Activated CD4-positive, alpha-beta T cell treated with anti-CD3 and anti-CD28 coated beads for 36 hours (primary cell): Measurements from ENCODE around the gene LHX8. TPM values are rescaled to one million over a fixed set of nuclear protein-coding genes. Genes with fewer than 3 reads are reported as not detected.

Experiments used
- ATAC-seq: fragments of 200-7000 bp; cut with Tn5 transposase; one replicate; pipeline ENCODE4 v1.10.0; 2021; ENCODE audit warnings: mild to moderate bottlenecking, moderate library complexity
- CTCF ChIA-PET: fragments of 350-600 bp; sonication (Branson Sonifier 250); formaldehyde crosslinking; loops from one replicate; lab custom pipeline; 2021; ENCODE audit warnings: antibody characterized with exemption; lab: Charles Lee
- POLR2A ChIA-PET: fragments of 350-600 bp; sonication (Branson Sonifier 250); formaldehyde crosslinking; loops from one replicate; lab custom pipeline; 2021; ENCODE audit warnings: antibody characterized with exemption, inconsistent platforms; lab: Charles Lee
- DNase-seq: peaks from one replicate; pipeline ENCODE4 v3.0.0-alpha.2; 2020
- H3K27ac Mint-ChIP-seq: one replicate; pipeline ENCODE4 v1.8.0; 2021; ENCODE audit warnings: mixed read lengths
- H3K27me3 Mint-ChIP-seq: one replicate; pipeline ENCODE4 v1.8.0; 2021; ENCODE audit warnings: mixed read lengths
- H3K36me3 Mint-ChIP-seq: one replicate; pipeline ENCODE4 v1.8.0; 2021; ENCODE audit warnings: low read depth, mixed read lengths
- H3K4me1 Mint-ChIP-seq: one replicate; pipeline ENCODE4 v1.8.0; 2021; ENCODE audit warnings: mixed read lengths
- H3K4me3 Mint-ChIP-seq: one replicate; pipeline ENCODE4 v1.8.0; 2021; ENCODE audit warnings: mild to moderate bottlenecking, moderate library complexity, mixed read lengths
- H3K9me3 Mint-ChIP-seq: one replicate; pipeline ENCODE4 v1.8.0; 2021; ENCODE audit warnings: low read depth, mixed read lengths
- intact Hi-C, 2 experiments: fragments of 100-400 bp; cut with DNase I in 1 of 2; cut with micrococcal nuclease in 1 of 2; formaldehyde crosslinking; loops; one replicate each; pipeline versions ENCODE4 v1.14.2 to v1.15.1; 2022 to 2024; cut with DNase I, micrococcal nuclease
- total RNA-seq, 2 experiments: library from RNA; stranded (reverse); gene quantifications; one replicate each; pipeline ENCODE4 v1.2.3, GENCODE V29; 2021

LHX8 gene
- total RNA-seq, 2 experiments from 2014 or later, result not detected

DNA sequence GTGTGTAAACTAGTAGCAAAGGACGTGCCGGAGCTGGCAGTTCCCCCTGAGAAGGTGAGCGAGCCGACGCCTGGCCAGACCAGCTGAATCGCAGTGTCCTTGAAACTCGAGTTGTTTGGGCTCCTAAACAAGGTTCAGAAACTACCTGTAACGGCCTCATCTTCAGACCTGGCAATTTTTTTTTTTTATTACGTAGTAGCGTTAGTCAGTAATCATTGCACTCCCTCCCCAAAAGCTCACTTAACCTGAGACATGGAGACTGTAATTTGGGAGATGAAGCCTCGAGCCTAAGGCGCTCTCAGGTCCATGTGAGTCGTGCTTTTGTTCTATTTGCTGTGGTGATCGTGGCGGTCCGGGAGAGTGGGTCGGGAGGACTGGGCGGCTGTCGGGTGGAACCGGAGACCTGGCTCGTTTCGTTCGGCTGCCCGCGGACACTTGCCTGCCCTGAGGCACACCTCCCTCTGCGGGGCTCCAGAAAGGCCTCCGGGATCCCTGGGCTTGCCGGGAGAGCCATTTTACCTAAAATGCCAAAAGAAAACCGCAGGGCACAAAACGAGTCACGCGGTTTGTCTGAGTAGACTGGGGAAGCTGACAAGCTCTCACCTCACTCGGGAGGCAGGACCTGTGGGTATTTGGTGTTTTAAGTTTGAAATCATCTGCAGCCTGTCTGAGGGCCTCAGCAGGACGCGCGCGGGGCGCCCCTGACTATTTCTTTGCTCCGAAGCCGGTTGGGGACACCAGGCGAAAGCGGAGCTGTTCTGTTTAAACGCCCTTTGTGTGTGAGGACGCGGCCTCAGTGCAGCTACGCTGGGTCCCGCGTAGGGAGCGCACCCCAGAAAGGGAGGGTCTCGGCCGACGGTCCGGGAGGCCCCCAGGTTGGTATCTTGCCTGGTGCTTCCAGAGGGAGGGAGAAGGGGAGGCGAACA is 722 bp downstream of the LHX8 start:
- intact Hi-C loops, result loop anchor here in 1 of 2 experiments (10.0 kb wide), 1 partner anchor 480 kb away; the partner anchor contains the start of gene SLC44A5
- DNase-seq, result peak; percentile 34
- peaks cover 77% of the 10 kb centered on the region for H3K27me3 Mint-ChIP-seq
- ATAC-seq, result peak; percentile 53
- H3K27ac Mint-ChIP-seq, result no peak overlapping the region
- H3K4me3 Mint-ChIP-seq, result peak overlapping the region; percentile 42
- no peaks in the 10 kb centered on the region for H3K36me3 Mint-ChIP-seq
- ChIA-PET CTCF (interaction anchor here (1.0 to 1.4 kb wide), 2 partner anchors 8 to 98 kb away, joined by 3 read pairs; no protein-coding TSS in a partner anchor), POLR2A (no interaction called here)
- H3K4me1 Mint-ChIP-seq, result peaks cover 12% of the 10 kb centered on the region
- H3K9me3 Mint-ChIP-seq, result no peaks in the 10 kb centered on the region

DNA sequence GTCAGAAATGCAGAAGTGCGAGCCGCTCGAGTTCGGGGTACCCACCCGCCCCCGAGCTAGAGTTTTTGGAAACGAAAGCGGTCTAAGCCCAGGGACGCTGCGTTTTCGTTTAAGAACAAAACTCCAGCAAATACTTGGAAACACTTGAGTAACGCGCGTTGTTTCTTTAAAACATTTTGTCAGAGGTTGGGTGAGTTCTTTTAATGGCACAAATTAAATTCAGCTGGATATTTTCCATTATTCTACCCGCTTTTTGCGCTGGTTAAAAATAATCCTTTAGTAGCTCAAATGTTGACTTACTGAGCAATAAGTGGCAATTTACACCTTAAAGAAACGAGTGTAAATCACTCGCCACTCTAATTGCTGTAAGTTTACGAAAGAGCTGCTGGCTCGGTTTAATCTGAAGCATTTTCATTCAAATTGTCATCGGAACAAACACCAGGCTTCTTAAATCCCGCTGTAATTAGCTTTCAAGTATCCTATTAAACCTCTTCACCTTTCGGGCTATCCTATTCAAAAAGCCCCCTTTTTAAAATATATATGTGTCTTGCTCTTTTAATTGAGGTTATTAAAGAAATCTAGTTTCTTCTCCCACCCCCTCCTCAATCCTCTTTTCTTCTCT is 1.5 kb downstream of the LHX8 start:
- ChIA-PET POLR2A (no interaction called here), CTCF (interaction anchor here (1.4 kb wide), 1 partner anchor 97 kb away, joined by 3 read pairs; no protein-coding TSS in a partner anchor)
- Mint-ChIP-seq H3K27me3 (peaks cover 71% of the 10 kb centered on the region), H3K4me3 (peak overlapping the region; percentile 42), H3K27ac (no peak overlapping the region), H3K9me3 (no peaks in the 10 kb centered on the region), H3K36me3 (no peaks in the 10 kb centered on the region), H3K4me1 (peaks cover 12% of the 10 kb centered on the region)
- intact Hi-C loops, result loop anchor here in 1 of 2 experiments (10.0 kb wide), 1 partner anchor 479 kb away; the partner anchor contains the start of gene SLC44A5
- no peak for DNase-seq
- ATAC-seq, result no peak

DNA sequence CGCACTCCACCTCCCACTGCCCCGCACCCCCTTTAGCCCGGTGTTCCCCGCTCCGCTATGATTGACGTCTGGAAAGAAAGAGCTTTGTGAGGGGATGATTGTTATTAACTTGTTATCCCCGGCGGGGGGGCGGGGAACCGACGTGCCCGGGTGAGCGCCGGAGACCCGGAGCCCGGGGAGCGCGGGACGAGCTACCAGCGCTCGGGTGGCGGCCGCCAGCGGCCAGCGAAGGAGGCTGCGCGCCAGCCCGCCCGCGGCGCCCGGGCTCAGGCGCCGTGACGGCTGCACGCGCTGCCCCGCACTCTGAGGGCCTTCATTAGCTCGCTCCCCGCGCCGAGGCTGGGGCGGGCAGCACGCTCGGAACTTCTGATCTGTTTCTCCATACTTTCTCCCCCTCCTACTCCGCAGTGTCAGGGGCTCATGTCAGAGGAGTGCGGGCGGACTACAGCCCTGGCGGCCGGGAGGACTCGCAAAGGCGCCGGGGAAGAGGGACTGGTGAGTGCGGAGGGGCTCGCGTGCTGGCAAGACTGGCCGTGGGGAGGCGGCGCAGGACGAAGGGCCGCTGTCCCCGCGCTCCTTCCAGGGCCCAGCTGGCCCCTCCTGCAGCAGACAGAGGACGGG is 2.1 kb downstream of the LHX8 start:
- H3K4me3 Mint-ChIP-seq, result no peak overlapping the region
- POLR2A ChIA-PET, result no interaction called here

DNA sequence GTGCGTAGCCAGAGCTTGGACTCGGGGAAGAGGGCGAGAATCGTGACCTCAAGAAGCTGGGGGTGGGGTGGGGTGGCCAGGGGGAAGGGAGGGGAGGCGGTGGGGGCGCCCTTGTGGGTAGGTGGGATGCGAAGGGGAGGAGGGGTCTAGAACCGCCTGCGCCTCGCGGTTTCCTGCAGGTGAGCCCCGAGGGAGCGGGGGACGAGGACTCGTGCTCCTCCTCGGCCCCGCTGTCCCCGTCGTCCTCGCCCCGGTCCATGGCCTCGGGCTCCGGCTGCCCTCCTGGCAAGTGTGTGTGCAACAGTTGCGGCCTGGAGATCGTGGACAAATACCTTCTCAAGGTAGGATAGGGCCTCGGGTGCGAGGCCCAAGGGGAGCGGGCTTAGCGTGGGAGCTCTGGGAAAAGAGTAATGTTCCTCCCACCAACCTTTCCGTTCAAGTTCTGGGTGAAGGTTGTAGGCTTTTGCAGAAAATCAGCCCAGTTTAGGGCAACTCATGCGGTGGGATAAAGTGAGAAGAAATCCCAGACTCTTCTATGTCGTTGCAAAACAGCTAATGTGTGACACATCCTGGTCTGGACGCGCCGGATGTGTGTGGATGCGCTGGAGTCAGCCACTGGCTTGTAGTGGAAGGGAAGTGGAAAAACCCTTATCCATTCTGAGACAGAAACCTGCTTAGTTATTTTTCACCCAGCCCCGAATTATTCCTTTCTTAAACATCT is 2.9 kb downstream of the LHX8 start:
- no peak for DNase-seq
- Mint-ChIP-seq H3K27me3 (peaks cover 57% of the 10 kb centered on the region), H3K27ac (no peak overlapping the region), H3K4me1 (peaks cover 12% of the 10 kb centered on the region), H3K9me3 (no peaks in the 10 kb centered on the region), H3K4me3 (no peak overlapping the region), H3K36me3 (no peaks in the 10 kb centered on the region)
- ATAC-seq, result no peak
- ChIA-PET POLR2A (no interaction called here), CTCF (no interaction called here)
- intact Hi-C loops, result loop anchor here in 1 of 2 experiments (10.0 kb wide), 1 partner anchor 478 kb away; the partner anchor contains the start of gene SLC44A5

More for the DNA sequence above, 2.1 kb downstream of the LHX8 start:
- intact Hi-C loops, result loop anchor here in 1 of 2 experiments (10.0 kb wide), 1 partner anchor 478 kb away; the partner anchor contains the start of gene SLC44A5
- Mint-ChIP-seq H3K36me3 (no peaks in the 10 kb centered on the region), H3K4me1 (peaks cover 12% of the 10 kb centered on the region), H3K27me3 (peaks cover 65% of the 10 kb centered on the region), H3K9me3 (no peaks in the 10 kb centered on the region), H3K27ac (no peak overlapping the region)
- ATAC-seq (no peak), DNase-seq (no peak)
- CTCF ChIA-PET, result interaction anchor here (1.4 kb wide), 1 partner anchor 97 kb away, joined by 3 read pairs; no protein-coding TSS in a partner anchor

DNA sequence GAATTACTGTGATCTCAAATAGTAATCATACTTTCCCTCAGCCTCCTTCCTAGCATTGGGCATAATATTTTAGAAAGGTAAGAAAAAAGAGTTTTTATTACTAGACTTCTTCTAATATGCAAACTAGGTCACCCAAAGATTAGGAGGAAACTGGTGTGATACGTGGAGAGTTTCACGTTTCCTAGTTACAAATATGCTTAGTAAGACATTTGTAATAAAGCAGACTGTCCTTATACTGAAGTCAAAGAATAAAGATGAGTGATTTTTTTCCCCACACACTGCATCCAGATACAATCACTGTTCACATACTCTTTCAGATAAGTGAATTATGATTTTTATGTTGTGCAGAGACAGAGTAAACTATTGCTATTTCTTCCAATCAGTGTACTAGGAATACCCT is 17.9 kb downstream of the LHX8 start:
- POLR2A ChIA-PET, result no interaction called here
- Mint-ChIP-seq H3K4me1 (no peaks in the 10 kb centered on the region), H3K36me3 (no peaks in the 10 kb centered on the region), H3K27me3 (no peaks in the 10 kb centered on the region), H3K9me3 (no peaks in the 10 kb centered on the region), H3K27ac (no peak overlapping the region), H3K4me3 (no peak overlapping the region)
- no peak for DNase-seq
- no peak for ATAC-seq
- CTCF ChIA-PET, result no interaction called here
- intact Hi-C loops, result no loop called here

DNA sequence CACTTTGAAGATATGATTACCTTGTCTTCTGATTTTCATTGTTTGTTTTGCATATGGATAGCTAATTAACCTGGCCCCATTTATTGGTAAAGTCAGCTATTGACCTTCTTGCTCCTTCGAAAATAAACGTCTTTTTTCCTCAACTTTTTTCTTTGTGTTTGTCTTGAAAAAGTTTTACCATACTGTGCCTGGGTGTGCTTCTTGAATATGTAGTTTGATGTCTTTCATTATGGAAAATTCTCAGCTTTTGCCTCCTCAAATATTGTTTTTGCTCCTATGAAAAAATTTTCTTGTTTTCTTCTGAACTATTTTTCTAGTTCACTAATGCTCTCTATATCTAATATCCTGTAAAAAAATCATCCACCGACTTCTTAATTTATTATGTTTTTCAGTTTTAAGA is 25.0 kb downstream of the LHX8 start:
- Mint-ChIP-seq H3K36me3 (no peaks in the 10 kb centered on the region), H3K4me1 (no peaks in the 10 kb centered on the region), H3K9me3 (no peaks in the 10 kb centered on the region), H3K27ac (no peak overlapping the region), H3K4me3 (no peak overlapping the region), H3K27me3 (peaks cover 3% of the 10 kb centered on the region)
- ATAC-seq (no peak), DNase-seq (no peak)
- intact Hi-C loops, result no loop called here
- CTCF ChIA-PET, result no interaction called here
- POLR2A ChIA-PET, result no interaction called here

DNA sequence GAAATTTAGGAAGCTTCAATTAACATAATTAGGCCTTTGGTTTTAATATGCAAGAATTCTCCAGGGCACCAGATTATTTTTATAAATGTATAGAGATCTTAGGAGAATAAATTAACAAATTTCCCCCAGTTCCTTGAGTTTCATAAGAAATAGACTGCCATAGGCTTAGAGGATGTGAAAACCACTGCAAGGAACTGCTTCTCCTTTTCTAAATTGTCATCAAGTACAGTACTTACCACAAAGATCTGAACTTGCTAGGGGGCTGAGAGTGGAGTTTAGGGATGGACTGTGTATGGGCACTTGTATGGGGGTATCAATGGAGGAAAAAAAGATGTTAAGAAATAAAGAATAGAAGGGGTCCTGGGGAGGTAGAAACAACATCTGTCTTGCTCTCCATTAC is 31.1 kb downstream of the LHX8 start:
- no peak for ATAC-seq
- intact Hi-C loops, result no loop called here
- ChIA-PET POLR2A (no interaction called here), CTCF (no interaction called here)
- Mint-ChIP-seq H3K9me3 (no peaks in the 10 kb centered on the region), H3K36me3 (no peaks in the 10 kb centered on the region), H3K27me3 (no peaks in the 10 kb centered on the region), H3K4me1 (no peaks in the 10 kb centered on the region), H3K4me3 (no peak overlapping the region), H3K27ac (no peak overlapping the region)
- DNase-seq, result no peak

DNA sequence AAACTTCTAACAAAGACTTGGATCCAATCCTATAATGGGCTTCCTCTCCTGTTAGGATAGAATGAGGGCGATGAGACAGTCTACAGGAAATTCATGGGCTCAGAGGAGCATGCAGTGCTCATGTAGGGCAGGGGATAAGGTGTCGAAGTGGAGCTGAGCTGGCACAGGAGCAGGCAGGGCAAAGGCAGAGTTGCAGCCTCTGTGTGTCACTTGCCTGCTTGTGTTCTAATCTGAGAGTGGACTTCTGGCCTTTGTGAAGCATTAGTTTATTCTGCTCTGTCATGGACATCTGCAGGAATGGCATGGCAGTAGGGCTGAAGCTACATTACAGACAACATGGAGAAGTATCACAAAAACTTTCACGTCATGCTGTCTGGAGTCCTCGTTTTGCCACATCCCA is 32.6 kb downstream of the LHX8 start:
- Mint-ChIP-seq H3K27ac (no peak overlapping the region), H3K36me3 (no peaks in the 10 kb centered on the region), H3K27me3 (no peaks in the 10 kb centered on the region), H3K4me1 (no peaks in the 10 kb centered on the region), H3K9me3 (no peaks in the 10 kb centered on the region), H3K4me3 (no peak overlapping the region)
- intact Hi-C loops, result no loop called here
- ChIA-PET CTCF (no interaction called here), POLR2A (no interaction called here)
- ATAC-seq (no peak), DNase-seq (no peak)

DNA sequence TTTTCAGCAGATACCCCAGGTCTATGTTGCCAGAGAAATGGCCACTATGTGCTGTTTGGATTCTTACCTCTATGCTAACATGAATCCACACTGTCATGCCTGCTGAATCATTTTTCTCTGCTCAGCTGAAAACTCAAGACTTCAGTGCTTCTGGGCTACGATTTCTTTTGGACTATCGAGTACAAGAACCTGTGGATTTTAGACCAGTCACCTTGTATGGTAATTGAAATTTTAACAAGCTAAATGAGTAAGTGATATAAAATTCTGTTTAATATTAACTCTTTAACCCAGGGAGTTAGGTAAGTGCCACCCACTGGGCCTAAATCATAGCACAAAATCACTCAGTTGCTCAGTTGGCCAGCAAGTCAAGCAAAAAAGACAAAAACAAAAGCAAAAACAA is 35.8 kb downstream of the LHX8 start:
- Mint-ChIP-seq H3K4me1 (no peaks in the 10 kb centered on the region), H3K9me3 (no peaks in the 10 kb centered on the region), H3K36me3 (no peaks in the 10 kb centered on the region), H3K27ac (no peak overlapping the region), H3K4me3 (no peak overlapping the region), H3K27me3 (no peaks in the 10 kb centered on the region)
- DNase-seq, result no peak
- ChIA-PET POLR2A (no interaction called here), CTCF (no interaction called here)
- intact Hi-C loops, result no loop called here
- ATAC-seq, result no peak

DNA sequence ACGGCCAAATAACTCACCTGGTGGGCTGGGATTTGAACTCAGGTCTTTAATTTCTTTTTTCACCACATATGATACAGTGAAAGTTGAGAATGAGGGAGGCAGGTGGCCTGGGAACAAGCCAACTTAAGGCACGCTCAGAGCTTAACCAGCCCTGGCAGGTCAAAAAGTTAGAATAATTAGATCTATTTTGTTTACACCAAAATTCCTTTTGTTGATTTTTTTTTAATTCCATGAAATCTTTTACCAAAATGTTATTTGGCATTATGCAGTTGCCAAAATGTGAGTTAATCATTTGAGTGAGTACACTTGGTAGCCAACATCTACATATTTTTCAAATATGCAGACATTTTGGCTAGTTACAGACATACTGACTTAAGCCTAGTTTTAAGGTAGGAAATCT is 36.8 kb downstream of the LHX8 start:
- no peaks in the 10 kb centered on the region for H3K27me3 Mint-ChIP-seq
- DNase-seq (no peak), ATAC-seq (no peak)
- H3K27ac Mint-ChIP-seq, result no peak overlapping the region
- intact Hi-C loops, result no loop called here
- no peak overlapping the region for H3K4me3 Mint-ChIP-seq
- CTCF ChIA-PET, result interaction anchor here (1.6 kb wide), 1 partner anchor 8 kb away, joined by 4 read pairs; no protein-coding TSS in a partner anchor
- H3K36me3 Mint-ChIP-seq, result no peaks in the 10 kb centered on the region
- no peaks in the 10 kb centered on the region for H3K4me1 Mint-ChIP-seq
- POLR2A ChIA-PET, result no interaction called here
- H3K9me3 Mint-ChIP-seq, result peaks cover 1% of the 10 kb centered on the region

DNA sequence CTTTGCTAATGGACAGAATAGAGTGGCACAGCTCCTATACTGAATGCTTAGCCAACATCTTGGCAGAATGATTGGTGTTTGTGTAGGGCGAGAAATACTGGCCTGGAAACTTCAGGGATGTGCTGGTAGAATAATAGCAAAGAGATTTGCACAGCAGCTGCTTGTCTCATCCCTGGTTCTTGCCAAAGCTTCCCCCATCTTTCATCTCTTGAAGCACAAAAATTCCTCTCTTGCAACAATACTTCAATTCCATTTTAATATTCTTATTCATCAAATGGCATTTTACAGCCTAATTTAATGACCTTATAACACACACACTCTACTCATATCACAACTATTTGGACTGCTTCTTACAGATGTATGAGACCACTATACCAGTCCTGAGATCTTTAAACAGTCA is 37.7 kb downstream of the LHX8 start:
- Mint-ChIP-seq H3K4me1 (no peaks in the 10 kb centered on the region), H3K9me3 (peaks cover 4% of the 10 kb centered on the region), H3K27ac (no peak overlapping the region), H3K4me3 (no peak overlapping the region), H3K36me3 (no peaks in the 10 kb centered on the region), H3K27me3 (no peaks in the 10 kb centered on the region)
- DNase-seq (no peak), ATAC-seq (no peak)
- intact Hi-C loops, result no loop called here
- ChIA-PET CTCF (interaction anchor here (1.6 kb wide), 1 partner anchor 9 kb away, joined by 4 read pairs; no protein-coding TSS in a partner anchor), POLR2A (no interaction called here)
